ENCODE results near the gene YWHAH. TPM values are rescaled to one million over a fixed set of nuclear protein-coding genes. Genes with fewer than 3 reads are reported as not detected.

Gene YWHAH
- total and polyA plus RNA-seq, 9 of the 15 experiments (the other 6 are each of a cell fraction or from before 2014, with no cell fraction given), result 32.0 to 177 (median 114) TPM

DNA sequence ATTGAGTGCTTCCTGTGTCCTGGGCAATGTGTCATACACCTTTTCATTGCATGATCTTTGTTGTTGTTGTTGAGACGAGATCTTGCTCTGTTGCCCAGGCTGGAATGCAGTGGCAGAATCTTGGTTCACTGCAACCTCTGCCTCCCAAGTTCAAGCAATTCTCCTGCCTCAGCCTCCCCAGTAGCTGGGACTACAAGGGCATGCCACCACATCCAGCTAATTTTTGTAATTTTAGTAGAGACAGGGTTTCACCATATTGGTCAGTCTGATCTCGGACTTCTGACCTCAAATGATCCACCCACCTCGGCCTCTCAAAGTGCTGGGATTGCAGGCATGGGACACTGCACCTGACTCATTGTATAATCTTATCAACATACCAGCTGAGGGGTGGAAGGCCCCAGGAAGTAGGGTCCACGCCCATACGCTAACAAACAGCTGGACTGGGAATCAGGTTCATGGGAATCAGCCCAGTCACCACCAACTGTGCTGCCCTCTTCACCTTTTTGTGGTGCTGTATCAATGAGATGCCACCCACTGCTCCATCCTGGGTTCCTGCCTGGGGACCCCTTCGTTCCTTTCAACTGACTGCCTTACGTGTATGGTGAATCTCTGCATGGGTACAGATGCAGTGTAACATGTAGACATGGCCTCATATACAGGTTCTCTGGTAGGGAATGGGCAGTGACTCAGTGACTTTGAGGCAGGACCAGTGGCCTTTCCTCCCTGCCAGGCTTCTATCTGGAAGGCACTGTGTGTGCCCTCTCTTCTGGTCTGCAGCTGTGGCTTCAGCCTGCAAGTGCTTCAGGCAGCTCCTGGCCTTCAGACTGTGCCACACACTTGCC is 32.5 kb upstream of the YWHAH start (continued):
- TF ChIP-seq ZNF780A (CRISPR knock-in tag; IDR thresholded peaks at IDR 0.05), result no peak
- no peak for TF ChIP-seq PHB2 (IDR thresholded peaks at IDR 0.05; ENCODE audit: low read depth)
- TF ChIP-seq ARID3A (IDR thresholded peaks at IDR 0.05; ENCODE audit: borderline replicate concordance, low read depth, low read length), result no peak
- TF ChIP-seq ZNF561 (CRISPR knock-in tag; conservative IDR thresholded peaks at IDR 0.05), result no peak
- TF ChIP-seq TAL1 (IDR thresholded peaks at IDR 0.05), result peak; percentile 17; the same call in 1 of the 2 replicates
- TF ChIP-seq MAZ (CRISPR knock-in tag; conservative IDR thresholded peaks at IDR 0.05 in 1 of 2, IDR thresholded peaks at IDR 0.05 in 1 of 2), result no peak
- no peak for TF ChIP-seq CGGBP1 (CRISPR knock-in tag; IDR thresholded peaks at IDR 0.05)
- peak; percentile 77 for TF ChIP-seq TAF9B (IDR thresholded peaks at IDR 0.05; ENCODE audit: partially characterized antibody)
- 0 out of 2 replicates have a peak, but pooled peaks have one; percentile 16 for TF ChIP-seq NCOR1 (IDR thresholded peaks at IDR 0.05)
- TF ChIP-seq, protein P1, sequence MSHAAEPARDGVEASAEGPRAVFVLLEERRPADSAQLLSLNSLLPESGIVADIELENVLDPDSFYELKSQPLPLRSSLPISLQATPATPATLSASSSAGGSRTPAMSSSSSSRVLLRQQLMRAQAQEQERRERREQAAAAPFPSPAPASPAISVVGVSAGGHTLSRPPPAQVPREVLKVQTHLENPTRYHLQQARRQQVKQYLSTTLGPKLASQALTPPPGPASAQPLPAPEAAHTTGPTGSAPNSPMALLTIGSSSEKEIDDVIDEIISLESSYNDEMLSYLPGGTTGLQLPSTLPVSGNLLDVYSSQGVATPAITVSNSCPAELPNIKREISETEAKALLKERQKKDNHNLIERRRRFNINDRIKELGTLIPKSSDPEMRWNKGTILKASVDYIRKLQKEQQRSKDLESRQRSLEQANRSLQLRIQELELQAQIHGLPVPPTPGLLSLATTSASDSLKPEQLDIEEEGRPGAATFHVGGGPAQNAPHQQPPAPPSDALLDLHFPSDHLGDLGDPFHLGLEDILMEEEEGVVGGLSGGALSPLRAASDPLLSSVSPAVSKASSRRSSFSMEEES (CRISPR knock-in tag; IDR thresholded peaks at IDR 0.05), result no peak
- no peak for TF ChIP-seq TCFL5 (CRISPR knock-in tag; conservative IDR thresholded peaks at IDR 0.05)
- TF ChIP-seq AFF1 (IDR thresholded peaks at IDR 0.05; ENCODE audit: low read depth in 1 of 2, partially characterized antibody in 2 of 2), result no peak
- TF ChIP-seq CTBP1 (IDR thresholded peaks at IDR 0.05; ENCODE audit: borderline replicate concordance), result peak; percentile 57; the same call in 1 of the 2 replicates
- no peak for TF ChIP-seq SRSF7 (optimal IDR thresholded peaks at IDR 0.05; ENCODE audit: low read depth, low read length)
- TF ChIP-seq ZFP36 (IDR thresholded peaks at IDR 0.05; ENCODE audit: low read depth, low read length, partially characterized antibody), result no peak
- no peak for TF ChIP-seq NONO (IDR thresholded peaks at IDR 0.05; ENCODE audit: low read depth in 2 of 2, low read length in 1 of 2)
- TF ChIP-seq ZNF445 (CRISPR knock-in tag; IDR thresholded peaks at IDR 0.05; ENCODE audit: low read depth), result no peak
- TF ChIP-seq ZBTB34 (CRISPR knock-in tag; IDR thresholded peaks at IDR 0.05), result no peak
